DOHH2 (cell line): Measurements from ENCODE around the gene SLC44A3.

Source experiments
- CTCF ChIP-seq: fragments of 200-600 bp; sonication (generic); IDR thresholded peaks from one replicate; pipeline ENCODE4 v1.5.1; 2014; ENCODE audit warnings: antibody characterized with exemption, mild to moderate bottlenecking, low read depth, low read length; ENCODE audit not compliant: poor library complexity, severe bottlenecking
- EZH2phosphoT487 ChIP-seq: fragments of 200-600 bp; sonication (generic); IDR thresholded peaks from 2 replicates; pipeline ENCODE4 v1.6.1; 2017; ENCODE audit warnings: borderline replicate concordance, mild to moderate bottlenecking, antibody characterized with exemption, low read length, moderate library complexity, mixed read lengths

- TF ChIP-seq EZH2phosphoT487 (no peak), CTCF (no peak)
These were observed 12.3 kb downstream of the SLC44A3 start for GRCh38 chr1:94832446-94832845.
